HG03342 (cell line): ENCODE results near the gene TTYH2.

Source experiments
- ATAC-seq: cut with Tn5 transposase; IDR thresholded peaks from one replicate; pipeline ENCODE4 v1.9.1; 2021; ENCODE audit warnings: mild to moderate bottlenecking, moderate library complexity; ENCODE audit not compliant: unreplicated experiment

Gene TTYH2

DNA sequence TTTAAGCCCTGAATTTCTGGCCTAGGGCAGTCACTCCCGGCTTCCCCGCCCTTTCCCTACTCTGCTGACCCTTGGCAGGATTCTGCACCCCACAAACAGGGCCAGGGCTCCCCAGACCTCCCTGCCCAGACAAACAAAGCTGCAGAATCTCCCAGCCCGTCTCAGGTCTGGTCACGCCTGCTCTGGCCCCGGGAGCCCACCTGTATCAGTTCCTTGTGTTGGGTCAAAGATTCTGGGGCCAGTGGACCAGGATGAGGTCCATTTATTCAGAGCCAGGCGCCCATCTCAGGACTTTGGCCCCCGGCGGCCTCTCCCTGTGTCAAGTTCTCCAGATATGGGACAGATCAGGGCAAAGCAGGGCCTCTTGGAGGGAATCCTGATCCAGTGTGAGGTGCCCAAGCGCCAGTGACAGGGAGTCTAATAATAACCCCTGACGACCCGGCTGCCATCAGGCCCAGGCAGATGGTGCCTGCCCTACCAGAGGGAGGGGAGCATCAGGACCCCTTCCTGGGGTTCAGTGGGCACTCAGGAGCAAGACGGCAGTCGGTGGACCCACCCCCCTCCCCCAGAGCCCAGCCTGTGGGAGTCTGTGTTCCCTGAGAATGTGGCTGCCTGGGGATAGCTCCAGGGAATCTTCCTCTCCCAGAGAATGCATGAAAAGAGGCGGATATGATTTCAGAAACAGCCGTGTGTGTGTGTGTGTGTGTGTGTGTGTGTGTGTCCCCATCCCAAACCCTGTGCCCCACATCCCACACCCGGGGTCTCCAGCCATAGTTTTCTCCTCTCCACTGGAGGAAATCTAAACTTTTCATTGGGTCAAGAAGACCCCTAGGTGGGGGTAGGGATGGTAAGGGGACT lies 1.3 kb downstream of the TTYH2 start:
- ATAC-seq: no peak

DNA sequence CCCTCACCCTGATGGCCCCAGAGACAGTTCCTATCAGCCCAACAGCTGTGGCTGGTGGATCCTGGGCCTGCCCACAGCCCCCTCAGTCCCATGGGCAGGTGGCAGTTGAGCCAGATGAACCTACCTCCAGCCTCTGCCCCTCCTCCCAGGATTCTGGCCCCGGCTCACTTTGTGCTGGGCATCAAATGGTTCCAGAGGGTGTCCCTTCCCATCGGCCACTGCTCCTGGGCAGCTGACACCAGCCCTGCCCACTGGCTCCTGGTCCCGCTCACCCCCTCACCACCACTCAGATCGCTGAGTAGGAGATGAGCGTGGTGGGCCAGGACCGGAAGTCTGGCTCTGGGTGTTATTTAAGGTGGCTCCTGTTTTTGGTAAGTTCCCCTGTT lies 2.0 kb downstream of the TTYH2 start:
- no peak for ATAC-seq

DNA sequence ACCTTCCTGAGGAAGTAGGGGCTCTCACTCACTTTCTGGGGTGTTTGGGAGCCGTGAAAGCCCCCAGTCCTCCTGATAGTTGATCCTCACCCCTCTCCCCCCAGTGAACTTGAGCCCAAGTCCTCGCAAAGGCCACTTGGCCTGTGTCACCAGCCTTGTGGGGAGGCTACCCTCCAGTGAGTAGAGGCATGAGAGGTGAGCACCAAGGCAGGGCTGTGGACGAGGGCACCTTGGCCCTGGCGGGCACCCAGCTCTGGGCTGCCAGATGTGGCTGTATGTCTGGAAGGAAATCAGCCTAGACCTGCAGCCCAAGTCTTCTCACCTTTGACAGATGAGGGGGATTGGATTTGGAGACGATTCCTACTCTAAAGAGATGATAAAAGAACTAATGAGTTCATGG lies 3.1 kb downstream of the TTYH2 start:
- ATAC-seq: no peak

DNA sequence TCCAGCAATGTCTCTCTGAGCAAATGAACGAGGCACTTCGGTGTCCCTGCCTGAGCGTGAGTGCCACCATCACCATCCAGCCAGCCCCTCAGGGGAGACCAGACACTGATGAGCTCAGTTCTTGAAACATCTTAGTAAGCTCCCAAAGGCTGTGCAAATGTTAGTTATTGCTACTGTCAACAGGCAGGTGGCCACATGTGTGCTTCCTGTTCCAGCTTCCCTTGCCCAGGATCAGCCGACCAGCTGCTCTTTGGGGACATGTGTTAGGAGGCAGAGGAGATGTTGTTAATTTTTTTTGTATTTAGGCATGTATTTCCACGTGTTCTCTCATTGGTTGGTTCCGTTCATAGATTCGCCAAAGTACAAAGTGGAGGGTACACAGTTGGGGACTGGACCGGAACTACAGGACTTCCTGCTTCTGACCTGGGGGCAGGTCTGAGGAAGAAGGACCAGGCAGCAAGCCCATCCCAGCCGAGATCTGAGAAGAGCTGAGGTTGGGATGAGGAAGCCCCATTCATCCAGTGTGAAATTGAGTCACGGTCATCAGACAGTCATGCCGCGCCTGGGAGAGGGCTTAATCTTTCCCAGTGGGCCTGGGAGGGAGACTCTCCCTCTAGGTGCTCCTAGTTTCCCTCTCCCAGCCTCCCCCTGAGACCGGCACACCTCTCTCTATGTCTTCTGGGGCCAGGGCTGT lies 3.8 kb downstream of the TTYH2 start:
- ATAC-seq: no peak

DNA sequence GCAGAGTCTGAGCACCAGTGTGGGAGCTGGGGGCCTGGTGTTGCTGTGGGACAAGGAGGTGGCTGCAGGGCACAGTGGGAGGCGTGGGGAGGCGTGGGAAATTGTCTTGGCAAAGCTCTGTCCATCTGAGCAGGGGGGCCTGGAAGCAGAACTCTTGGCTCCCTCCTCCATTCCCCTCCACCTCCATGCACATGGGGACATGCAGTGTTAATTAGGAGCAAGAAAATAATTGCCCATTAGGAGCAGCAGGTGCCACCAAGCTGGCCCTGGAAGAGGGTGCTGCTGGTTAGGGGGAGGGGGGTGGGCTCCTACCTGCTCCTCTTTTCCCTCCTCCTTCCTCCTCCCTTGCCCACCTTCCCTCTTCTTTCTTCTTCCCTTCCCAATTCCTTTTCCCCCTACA lies 4.5 kb downstream of the TTYH2 start:
- no peak for ATAC-seq

DNA sequence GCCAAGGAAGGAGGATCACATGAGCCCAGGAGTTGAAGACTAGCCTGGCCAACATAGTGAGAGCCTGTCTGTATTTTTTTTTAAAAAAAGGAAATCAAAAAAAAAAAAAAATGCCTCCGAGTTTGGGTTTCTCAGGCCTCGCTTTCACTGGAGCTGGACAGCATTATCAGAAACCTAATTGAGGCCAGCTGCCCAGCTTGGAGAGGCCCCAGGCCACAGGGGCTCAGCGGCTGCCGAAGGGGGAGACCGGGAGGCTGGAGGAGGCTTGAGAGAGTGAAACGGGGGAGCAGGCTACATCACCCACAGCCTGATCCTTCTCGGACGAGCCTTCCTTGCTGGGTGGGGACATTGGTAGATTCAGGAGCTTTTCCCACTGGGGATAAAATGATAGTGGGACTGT lies 5.1 kb downstream of the TTYH2 start:
- ATAC-seq: no peak

DNA sequence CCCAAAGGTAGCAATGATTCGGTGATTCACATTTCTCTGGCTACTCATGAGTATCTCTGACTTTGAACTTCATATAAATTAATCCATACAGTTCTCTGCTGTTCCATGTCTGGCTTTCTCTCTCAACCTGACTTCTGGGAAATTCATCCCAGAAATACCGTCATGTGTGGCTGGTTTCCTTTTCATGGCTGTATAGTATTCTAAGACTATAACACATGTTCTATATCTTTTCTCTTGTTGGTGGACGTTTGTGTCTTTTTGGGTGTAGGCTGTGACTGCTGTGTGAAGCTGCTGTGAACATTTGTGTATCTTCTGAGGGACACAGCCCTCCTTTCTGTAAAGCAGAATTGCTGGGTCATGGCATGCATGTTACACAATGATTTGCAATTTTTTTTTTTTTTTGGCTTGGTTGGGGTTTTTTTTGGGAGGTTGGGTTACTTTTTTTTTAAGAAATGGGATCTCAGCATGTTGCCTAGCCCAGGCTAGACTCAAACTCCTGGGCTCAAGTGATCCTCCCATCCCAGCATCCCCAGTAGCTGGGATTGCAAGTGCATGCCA lies 6.3 kb downstream of the TTYH2 start:
- no peak for ATAC-seq

DNA sequence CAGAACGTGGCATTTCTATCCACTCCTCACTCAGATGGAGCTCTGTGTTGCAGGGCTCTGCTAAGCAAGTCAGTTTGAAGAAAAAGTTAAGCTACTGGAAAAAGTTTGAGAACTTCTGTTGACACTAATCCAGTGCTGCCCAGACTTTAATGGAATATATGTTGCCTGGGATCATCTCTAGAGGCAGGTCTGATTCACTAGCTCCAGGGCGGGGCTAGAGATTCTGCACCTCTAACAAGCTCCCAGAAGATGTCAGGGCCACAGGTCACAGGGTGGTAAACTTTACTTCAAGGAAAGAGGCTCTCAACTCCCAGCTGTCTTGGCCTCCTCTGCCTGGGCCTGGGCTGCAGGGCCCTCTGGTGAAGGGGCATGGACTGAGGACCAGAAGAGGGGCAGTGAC lies 6.8 kb downstream of the TTYH2 start:
- ATAC-seq: no peak

DNA sequence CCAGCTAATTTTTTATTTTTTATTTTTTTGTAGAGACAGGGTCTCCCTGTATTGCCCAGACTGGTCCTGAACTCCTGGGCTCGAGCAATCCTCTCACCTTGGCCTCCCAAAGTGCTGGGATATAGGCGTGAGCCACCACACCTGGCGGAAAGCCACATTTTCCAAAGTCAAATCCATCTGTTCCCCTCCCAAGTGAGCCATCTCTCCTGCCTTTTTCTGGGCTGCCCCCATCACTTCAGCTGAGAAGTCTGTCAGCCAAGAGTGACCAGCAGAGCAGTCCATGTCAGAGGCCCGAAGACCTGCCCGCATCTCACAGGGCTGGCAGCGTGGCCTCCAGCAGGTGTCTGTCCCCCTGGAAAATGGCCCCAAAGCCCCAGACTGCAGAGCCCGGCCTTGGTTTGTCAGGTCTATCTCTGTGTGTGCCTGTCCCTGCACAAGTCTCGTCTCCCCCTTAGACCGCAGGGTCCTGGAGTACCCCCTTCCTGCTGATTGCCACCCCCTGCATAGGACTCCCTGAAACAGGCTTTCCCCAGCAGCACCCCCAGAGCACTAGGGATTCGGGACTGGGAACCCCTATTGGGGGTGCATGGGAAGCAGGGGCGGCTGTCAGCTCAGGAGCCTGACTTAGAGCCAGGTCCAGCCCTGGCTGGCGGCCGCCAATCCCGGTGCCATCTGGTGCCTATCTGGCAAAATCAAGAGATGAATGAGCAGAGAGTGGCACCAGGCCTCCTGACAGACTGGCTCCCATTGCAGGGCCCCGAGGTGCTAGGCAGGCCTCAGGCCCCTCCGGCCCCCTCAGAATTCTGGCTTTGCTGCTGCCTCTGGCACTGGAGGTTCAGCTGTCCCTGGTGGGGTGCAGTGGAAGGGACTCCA lies 7.8 kb downstream of the TTYH2 start:
- no peak for ATAC-seq

DNA sequence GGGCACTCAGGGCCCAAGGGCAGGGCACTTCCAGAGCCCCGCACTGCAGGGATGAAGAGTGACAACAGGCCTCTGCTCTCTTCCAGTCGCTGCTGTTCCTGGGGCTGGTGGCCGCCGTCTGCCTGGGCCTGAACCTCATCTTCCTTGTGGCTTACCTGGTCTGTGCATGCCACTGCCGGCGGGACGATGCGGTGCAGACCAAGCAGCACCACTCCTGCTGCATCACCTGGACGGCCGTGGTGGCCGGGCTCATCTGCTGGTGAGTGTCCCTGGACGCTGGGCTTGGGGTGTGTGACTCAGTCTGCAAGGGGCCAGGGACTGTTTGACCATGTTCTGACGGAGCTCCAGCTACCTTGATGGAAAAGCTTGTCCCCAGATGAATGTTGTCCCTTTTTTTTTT lies 9.0 kb downstream of the TTYH2 start:
- no peak for ATAC-seq

DNA sequence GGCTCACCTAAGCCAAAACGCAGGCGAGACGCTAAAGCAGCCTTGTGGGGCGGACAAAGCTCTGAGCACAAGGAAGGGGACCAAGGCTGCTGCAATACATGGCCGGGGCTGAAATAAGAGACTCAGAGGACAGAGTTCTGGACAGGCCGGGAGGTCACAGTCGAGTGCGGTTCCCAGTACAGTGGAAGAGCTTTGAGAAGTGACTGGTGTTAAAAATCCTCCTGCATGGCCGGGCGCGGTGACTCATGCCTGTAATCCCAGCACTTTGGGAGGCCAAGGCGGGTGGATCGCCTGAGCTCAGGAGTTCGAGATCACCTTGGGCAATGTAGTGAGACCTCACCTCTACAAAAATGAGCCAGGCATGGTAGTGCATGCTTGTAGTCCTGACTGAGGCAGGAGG lies 10.5 kb downstream of the TTYH2 start:
- ATAC-seq: no peak

DNA sequence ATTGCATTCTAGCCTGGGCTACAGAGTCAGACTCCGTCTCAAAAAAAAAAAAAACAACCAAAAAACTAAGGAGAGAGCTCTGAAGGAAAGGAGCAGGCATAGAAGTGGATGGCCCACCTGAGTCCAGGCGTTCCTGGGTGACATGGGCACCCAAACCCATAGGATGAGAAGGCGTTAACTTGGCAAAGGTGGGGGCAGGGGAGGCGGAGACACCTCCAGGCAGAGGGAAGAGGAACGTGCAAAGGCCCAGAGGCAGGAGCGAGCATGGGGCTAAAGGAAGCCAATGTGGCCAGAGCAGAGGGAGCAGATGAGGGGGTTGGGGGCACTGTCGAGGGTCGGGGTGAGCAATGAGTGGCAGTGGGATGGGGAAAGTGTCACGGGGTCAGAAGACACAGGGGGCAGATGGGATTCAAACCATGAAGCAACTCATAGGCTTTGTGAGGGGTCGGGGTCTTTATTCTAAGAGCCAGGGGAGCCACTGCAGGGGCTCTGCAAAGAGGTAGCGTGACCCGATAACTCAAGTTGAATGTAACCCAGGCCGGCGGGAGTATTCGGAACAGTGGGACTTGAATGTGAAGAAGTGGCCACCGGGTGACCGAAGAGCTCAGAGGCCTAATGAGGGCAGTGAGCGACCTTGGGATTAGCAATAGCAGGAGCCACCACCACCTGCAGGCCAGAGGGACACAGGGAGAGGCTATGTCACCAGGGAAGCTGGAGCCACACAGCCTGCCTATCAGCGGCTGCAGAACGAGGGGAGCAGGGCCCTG lies 11.8 kb downstream of the TTYH2 start:
- no peak for ATAC-seq

DNA sequence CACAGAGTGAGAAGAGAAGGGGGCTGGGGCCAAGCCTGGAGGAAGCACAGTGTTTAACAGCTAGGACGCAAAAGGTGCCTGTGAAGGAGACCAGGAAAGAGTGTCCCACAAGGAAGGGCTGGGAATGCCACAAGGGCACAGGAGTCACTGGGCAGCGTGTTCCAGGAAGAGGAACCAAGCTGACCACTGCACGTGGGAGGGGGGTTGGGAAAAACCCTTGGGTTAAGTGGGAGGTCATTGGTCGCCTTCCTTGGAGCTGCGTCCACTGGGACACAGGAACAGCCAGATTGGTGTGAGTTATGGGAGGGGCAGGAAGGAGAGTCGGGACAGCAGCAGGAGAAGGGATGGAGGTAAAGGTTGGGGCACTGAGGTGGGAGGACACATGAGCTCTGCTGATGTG lies 12.9 kb downstream of the TTYH2 start:
- no peak for ATAC-seq

DNA sequence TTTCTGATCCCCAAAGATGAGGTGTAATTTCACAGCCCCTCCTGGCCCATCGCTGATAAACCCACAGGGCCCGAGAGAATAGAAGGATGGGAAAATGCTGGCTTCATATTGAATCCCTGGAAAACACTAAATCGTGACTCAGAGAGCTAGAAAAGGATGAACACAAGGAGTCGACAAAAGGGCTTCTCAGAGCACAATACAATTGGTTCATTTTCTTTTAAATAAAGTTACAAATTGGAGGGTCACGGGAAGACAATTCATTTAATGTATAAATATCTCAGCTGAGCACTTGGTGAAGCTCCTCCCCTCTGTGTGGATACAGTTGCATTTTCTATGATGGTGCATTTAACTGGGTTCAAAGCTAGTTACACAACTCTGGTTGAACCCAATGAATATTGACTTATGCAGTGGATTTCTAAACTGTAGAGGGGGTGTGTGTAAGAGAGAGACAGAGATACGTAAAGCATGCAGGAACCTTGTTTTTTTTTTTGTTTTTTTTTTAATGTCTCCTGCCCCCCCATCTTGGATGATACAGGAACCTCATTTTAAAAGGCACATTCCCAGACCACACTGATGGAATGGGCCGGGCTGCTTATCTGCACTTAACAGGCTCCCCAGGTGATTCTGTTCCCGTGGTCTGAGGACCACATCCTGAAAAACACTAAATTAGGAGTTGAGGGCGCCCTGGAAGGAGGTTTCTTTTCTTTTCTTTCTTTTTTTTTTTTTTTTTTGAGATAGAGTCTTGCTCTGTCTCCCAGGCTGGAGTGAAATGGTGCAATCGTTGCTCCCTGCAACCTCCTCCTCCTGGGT lies 14.1 kb downstream of the TTYH2 start:
- ATAC-seq: no peak

DNA sequence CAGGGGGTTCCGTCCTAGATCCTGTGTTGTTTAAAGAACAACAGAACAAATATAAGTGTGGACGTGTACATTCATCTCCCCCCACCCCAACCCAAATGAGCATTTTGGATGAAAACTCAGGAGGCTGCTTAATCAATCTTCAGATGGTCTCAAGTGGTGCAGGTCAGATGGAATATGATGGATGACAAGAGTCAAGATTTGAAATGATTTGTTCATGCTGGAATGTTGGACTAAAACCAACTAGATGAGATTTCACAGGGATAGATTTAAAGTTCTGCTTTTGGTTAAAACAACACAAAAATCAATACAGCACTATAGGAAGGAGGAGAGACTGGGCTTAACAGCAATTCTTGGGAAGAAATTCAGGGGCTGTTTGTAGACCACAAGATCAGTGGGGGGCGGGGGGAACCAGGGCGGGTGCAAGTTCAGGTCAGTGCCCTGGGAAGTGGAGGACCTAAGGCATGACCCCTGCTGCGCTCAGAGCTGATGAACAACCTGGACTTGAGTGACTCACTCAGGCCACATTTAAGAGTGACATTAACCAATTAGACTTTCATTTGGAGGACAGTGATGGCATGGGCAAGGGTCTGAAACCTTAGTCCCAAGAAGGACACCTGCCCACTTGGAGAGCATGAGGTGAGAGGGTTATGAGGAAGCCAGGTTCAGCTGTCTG lies 15.1 kb downstream of the TTYH2 start:
- ATAC-seq: no peak

DNA sequence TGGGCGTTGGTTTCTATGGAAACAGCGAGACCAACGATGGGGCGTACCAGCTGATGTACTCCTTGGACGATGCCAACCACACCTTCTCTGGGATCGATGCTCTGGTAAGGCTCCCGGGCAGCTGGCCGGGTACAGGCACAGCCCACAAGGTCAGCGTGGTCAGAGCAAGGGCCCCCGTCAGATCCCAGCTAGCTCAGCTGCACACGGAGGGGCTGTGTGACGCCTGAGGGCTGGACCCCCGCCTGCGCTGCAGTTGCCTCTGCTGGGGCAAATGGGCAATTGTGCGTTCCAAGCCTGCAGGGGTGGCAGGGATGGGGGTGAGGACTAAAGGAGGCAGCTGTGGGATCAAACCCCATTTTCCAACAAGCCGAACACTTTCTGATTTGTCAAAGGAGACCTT lies 17.5 kb downstream of the TTYH2 start:
- no peak for ATAC-seq

DNA sequence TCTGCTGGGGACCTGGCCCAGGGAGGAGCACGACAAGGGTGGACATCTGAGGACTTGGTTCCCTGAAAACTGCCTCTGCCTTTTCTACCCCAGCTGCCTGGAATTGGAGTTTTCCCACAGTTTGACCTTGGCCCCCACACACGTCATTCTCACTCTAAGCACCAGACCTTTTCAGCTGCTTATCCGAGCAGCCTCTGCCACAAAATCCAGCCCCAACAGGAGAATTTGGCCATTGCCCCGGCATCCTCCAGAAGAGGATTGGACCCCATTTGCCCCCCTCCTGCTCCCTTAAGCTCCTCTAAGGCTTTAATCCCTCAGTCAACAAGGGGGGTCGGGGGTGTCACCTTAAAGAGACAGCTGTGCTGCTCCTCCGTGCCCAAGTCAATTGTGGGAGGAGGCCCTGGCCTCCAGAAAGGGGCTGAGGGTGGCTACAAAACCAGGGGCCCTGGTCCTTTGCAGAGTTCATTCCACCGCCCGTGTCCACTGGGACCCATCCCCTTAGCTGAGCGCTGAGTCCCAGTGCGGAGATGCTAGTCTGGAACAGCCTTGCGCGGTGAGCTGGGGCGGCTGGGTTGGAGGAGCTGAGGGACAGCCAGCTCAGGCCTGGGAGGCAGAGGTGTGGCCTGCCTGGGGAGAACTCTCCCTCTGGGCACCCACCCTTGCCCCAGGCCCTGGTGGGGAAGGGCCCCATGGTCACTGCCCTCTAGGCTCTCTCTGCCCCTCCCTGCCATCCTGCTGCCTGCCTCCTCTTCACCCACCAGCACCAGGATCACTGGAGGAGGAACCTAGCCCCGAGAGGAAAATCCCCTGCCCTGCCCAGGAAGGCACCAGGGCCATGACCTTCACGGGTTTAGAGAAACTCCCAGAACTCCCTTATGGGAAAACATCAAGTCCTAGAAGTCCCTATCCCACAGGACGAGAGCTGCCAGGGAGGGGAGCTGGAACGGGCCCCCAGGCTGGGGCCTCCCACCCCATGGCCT lies 18.8 kb downstream of the TTYH2 start:
- no peak for ATAC-seq

DNA sequence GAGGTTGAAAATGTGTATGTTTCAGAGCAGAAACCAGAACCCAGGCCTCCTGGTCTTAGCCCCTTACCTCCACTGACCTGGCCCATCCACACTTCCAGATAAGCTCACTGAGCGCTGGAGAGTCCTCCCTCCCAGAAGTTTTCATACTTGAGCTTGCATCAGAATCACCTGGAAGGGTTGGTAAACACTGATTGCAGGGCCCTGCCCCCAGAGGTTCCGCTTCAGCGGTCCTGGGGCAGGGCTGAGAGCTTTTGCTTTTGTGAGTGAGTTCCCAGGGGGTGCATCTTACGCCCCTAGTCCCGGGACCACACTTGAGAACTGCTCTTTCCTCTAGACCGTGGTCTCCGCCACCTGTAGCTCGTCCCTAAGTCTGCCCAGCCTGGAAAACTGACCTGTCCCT lies 20.6 kb downstream of the TTYH2 start:
- no peak for ATAC-seq
